DND-41 (cell line): ENCODE data around the gene TMSB10.

ENCODE experiments used
- CTCF ChIP-seq: IDR thresholded peaks from 2 replicates; pipeline ENCODE4 v1.5.1; 2012; ENCODE audit warnings: borderline replicate concordance, low read length, moderate library complexity, mild to moderate bottlenecking; ENCODE audit not compliant: poor library complexity, severe bottlenecking; ENCODE audit errors: extremely low read depth
- EZH2 ChIP-seq: IDR thresholded peaks from 3 replicates; pipeline ENCODE4 v1.6.1; 2012; ENCODE audit warnings: borderline replicate concordance, low read depth, mild to moderate bottlenecking, moderate library complexity, low read length, inconsistent platforms; ENCODE audit not compliant: severe bottlenecking

GRCh38 chr2:84906108-84906899 lies 848 bp downstream of the TMSB10 start:
- TF ChIP-seq CTCF, result no peak
- no peak for TF ChIP-seq EZH2
